ENCODE results near the gene FBF1. TPM values are rescaled to one million over a fixed set of nuclear protein-coding genes. Genes with fewer than 3 reads are reported as not detected.

The FBF1 gene
- total and polyA plus RNA-seq, 9 of the 15 experiments (the other 6 are each of a cell fraction or from before 2014, with no cell fraction given), result 0.46 to 14.9 (median 7.5) TPM

- TF ChIP-seq, protein P1, sequence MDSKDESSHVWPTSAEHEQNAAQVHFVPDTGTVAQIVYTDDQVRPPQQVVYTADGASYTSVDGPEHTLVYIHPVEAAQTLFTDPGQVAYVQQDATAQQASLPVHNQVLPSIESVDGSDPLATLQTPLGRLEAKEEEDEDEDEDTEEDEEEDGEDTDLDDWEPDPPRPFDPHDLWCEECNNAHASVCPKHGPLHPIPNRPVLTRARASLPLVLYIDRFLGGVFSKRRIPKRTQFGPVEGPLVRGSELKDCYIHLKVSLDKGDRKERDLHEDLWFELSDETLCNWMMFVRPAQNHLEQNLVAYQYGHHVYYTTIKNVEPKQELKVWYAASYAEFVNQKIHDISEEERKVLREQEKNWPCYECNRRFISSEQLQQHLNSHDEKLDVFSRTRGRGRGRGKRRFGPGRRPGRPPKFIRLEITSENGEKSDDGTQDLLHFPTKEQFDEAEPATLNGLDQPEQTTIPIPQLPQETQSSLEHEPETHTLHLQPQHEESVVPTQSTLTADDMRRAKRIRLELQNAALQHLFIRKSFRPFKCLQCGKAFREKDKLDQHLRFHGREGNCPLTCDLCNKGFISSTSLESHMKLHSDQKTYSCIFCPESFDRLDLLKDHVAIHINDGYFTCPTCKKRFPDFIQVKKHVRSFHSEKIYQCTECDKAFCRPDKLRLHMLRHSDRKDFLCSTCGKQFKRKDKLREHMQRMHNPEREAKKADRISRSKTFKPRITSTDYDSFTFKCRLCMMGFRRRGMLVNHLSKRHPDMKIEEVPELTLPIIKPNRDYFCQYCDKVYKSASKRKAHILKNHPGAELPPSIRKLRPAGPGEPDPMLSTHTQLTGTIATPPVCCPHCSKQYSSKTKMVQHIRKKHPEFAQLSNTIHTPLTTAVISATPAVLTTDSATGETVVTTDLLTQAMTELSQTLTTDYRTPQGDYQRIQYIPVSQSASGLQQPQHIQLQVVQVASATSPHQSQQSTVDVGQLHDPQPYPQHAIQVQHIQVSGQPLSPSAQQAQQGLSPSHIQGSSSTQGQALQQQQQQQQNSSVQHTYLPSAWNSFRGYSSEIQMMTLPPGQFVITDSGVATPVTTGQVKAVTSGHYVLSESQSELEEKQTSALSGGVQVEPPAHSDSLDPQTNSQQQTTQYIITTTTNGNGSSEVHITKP (IDR thresholded peaks at IDR 0.05; ENCODE audit: partially characterized antibody), result no peak
- TF ChIP-seq SRSF9 (IDR thresholded peaks at IDR 0.05; ENCODE audit: borderline replicate concordance, low read depth, low read length) (no peak), RBM15 (IDR thresholded peaks at IDR 0.05; ENCODE audit: insufficient read depth, low read length) (no peak), PYGO2 (tag; IDR thresholded peaks at IDR 0.05) (no peak), RBFOX2 (IDR thresholded peaks at IDR 0.05; ENCODE audit: low read depth, low read length) (peak; percentile 97), ZNF239 (CRISPR knock-in tag; IDR thresholded peaks at IDR 0.05) (no peak), U2AF2 (optimal IDR thresholded peaks at IDR 0.05; ENCODE audit: low read depth, low read length) (no peak), SMAD3 (CRISPR knock-in tag; conservative IDR thresholded peaks at IDR 0.05) (no peak), CEBPG (CRISPR knock-in tag; IDR thresholded peaks at IDR 0.05) (no peak), CEBPG (tag; conservative IDR thresholded peaks at IDR 0.05 in 1 of 2, IDR thresholded peaks at IDR 0.05 in 1 of 2) (no peak), GABPB2 (CRISPR knock-in tag; conservative IDR thresholded peaks at IDR 0.05) (no peak), ZKSCAN1 (IDR thresholded peaks at IDR 0.05; ENCODE audit: low read depth, low read length) (no peak), PML (IDR thresholded peaks at IDR 0.05; ENCODE audit: low read length) (peak; percentile 87), PHF8 (IDR thresholded peaks at IDR 0.05; ENCODE audit: borderline replicate concordance, low read length) (peak; percentile 99), TCF7 (IDR thresholded peaks at IDR 0.05; ENCODE audit: borderline replicate concordance) (no peak), ZFP30 (CRISPR knock-in tag; IDR thresholded peaks at IDR 0.05; ENCODE audit: borderline replicate concordance) (no peak), SREBF1 (IDR thresholded peaks at IDR 0.05; ENCODE audit: borderline replicate concordance, low read depth, low read length) (no peak), KLF16 (IDR thresholded peaks at IDR 0.05) (no peak; the same call in 1 of the 2 replicates), RUNX1 (IDR thresholded peaks at IDR 0.05; ENCODE audit: low read depth) (no peak; the same call in 1 of the 2 replicates), KLF1 (tag; IDR thresholded peaks at IDR 0.05) (no peak)
- TF ChIP-seq, protein P2, sequence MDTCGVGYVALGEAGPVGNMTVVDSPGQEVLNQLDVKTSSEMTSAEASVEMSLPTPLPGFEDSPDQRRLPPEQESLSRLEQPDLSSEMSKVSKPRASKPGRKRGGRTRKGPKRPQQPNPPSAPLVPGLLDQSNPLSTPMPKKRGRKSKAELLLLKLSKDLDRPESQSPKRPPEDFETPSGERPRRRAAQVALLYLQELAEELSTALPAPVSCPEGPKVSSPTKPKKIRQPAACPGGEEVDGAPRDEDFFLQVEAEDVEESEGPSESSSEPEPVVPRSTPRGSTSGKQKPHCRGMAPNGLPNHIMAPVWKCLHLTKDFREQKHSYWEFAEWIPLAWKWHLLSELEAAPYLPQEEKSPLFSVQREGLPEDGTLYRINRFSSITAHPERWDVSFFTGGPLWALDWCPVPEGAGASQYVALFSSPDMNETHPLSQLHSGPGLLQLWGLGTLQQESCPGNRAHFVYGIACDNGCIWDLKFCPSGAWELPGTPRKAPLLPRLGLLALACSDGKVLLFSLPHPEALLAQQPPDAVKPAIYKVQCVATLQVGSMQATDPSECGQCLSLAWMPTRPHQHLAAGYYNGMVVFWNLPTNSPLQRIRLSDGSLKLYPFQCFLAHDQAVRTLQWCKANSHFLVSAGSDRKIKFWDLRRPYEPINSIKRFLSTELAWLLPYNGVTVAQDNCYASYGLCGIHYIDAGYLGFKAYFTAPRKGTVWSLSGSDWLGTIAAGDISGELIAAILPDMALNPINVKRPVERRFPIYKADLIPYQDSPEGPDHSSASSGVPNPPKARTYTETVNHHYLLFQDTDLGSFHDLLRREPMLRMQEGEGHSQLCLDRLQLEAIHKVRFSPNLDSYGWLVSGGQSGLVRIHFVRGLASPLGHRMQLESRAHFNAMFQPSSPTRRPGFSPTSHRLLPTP (IDR thresholded peaks at IDR 0.05; ENCODE audit: borderline replicate concordance, extremely low read depth, insufficient read length), result no peak
- TF ChIP-seq, protein P3, sequence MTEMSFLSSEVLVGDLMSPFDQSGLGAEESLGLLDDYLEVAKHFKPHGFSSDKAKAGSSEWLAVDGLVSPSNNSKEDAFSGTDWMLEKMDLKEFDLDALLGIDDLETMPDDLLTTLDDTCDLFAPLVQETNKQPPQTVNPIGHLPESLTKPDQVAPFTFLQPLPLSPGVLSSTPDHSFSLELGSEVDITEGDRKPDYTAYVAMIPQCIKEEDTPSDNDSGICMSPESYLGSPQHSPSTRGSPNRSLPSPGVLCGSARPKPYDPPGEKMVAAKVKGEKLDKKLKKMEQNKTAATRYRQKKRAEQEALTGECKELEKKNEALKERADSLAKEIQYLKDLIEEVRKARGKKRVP (CRISPR knock-in tag; IDR thresholded peaks at IDR 0.05), result no peak
Measured at GRCh38 chr17:75940727-75941441, at the start of gene FBF1 (continued).
